Small intestine (tissue), 7 donors: ENCODE data around the gene DBF4B. TPM values are rescaled to one million over a fixed set of nuclear protein-coding genes. Genes with fewer than 3 reads are reported as not detected.
"Not testable (repeated sequence)": the region's sequence is repeated elsewhere in the genome, so short reads cannot be mapped to it uniquely, and the experiment has no call there.

ENCODE experiments used
- DNase-seq, 2 donors: peaks; one replicate each; pipeline versions ENCODE4 v3.0.0 to v3.0.0-alpha.2; 2013
- FAIRE-seq: peaks from 2 replicates; lab custom pipeline; 2012; peaks lifted over from hg19 to GRCh38; lab: Jason Lieb, UNC
- H3K27ac ChIP-seq, 3 donors: one replicate each; pipeline ENCODE4 v1.5.1; 2013; ENCODE audit warnings: low read length in 2 of 3, mild to moderate bottlenecking in 2 of 3, control low read depth in 1 of 3, inconsistent platforms in 1 of 3, low read depth in 1 of 3, moderate library complexity in 1 of 3
- H3K27me3 ChIP-seq, 3 donors: one replicate each; pipeline ENCODE4 v1.6.1; 2013; ENCODE audit warnings: low read length in 3 of 3, inconsistent platforms in 1 of 3; ENCODE audit not compliant: control insufficient read depth in 3 of 3, insufficient read depth in 3 of 3
- H3K36me3 ChIP-seq, 3 donors: one replicate each; pipeline ENCODE4 v1.6.1; 2013; ENCODE audit warnings: low read length in 3 of 3, inconsistent platforms in 1 of 3, low read depth in 1 of 3, mild to moderate bottlenecking in 1 of 3, moderate library complexity in 1 of 3; ENCODE audit not compliant: control insufficient read depth in 3 of 3, insufficient read depth in 2 of 3
- H3K4me1 ChIP-seq, 3 donors: one replicate each; pipeline ENCODE4 v1.6.1; 2013; ENCODE audit warnings: low read length in 2 of 3, inconsistent platforms in 1 of 3, low read depth in 1 of 3, mild to moderate bottlenecking in 1 of 3, moderate library complexity in 1 of 3; ENCODE audit not compliant: control insufficient read depth in 3 of 3, insufficient read depth in 2 of 3
- H3K4me3 ChIP-seq, 3 donors: one replicate each; pipeline ENCODE4 v1.5.1; 2013; ENCODE audit warnings: low read length in 3 of 3, control low read depth in 1 of 3, inconsistent platforms in 1 of 3, low read depth in 1 of 3, mild to moderate bottlenecking in 1 of 3, moderate library complexity in 1 of 3
- H3K9me3 ChIP-seq, 2 donors: one replicate each; pipeline ENCODE4 v1.6.1; 2013; ENCODE audit warnings: low read depth in 1 of 2, low read length in 1 of 2; ENCODE audit not compliant: control insufficient read depth in 2 of 2, insufficient read depth in 1 of 2
- WGBS, 3 donors: extraction: QIAGEN DNeasy Blood & Tissue Kit; methylation state at CpG; one replicate each; pipeline ENCODE4 v1.1.7; 2013; 5-methylcytosine and 5-hydroxymethylcytosine counted together
- polyA plus RNA-seq, 4 donors: library from polyadenylated mRNA; stranded (reverse) in 3 of 4; unstranded in 1 of 4; fragments of 200-250 nt in 3 of 4; fragments of 120-200 nt in 1 of 4; gene quantifications; one replicate each; pipeline versions ENCODE4 v1.2.1 to v1.2.3, GENCODE V29; 2013
- donor health status: healthy with polysubstance abuse.
- donor health status: control.
- donor health status: control.
- donor health status: Bipolar disorder and iron deficiency.
- donor health status: healthy.

Gene DBF4B
- polyA plus RNA-seq, 4 donors = 0.54 to 9.1 (median 3.1) TPM

DNA sequence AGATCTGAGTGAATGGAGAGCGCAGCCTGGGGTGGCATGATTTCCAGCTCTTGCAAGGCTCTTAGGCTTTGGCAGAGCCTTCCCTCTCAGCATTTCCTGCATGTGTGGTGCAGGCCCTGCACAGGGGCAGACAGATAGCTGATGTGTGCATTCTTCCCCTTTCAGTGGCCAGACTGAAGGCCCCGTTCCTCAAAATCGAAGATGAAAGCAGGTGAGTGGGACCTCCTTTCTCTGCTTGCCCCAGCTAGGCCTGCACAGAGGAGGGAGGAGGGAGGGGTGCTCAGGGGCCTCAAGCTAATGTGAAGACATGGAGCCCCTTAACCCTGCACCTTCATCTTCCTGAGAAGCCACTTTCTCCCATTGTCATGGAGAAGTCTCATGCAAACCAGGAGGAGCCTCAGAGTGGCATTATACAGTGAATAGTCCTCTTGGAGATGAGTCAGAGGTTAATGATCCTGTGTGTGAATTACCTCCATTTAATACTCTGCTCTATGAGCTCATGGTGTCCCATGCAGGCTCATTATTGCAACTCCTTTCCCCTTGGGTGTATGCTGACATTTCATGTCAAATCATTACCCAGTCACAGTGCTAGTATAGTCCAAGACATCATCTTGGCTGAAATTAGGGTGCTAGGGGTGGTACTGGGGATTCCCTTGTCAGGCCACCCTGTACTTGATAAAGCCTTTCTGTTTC is 29.9 kb downstream of the DBF4B start:
- no peak for FAIRE-seq
- peaks cover 0 to 25% (median 0%) of the 10 kb centered on the region in 3 donors for H3K36me3 ChIP-seq
- WGBS, 3 donors = 79 to 91% (median 81%) methylated on average over 3 of the region's 3 CpGs
- H3K27ac ChIP-seq = no peak overlapping the region
- H3K4me3 ChIP-seq = no peak overlapping the region
- H3K27me3 ChIP-seq = no peaks in the 10 kb centered on the region
- no peaks in the 10 kb centered on the region for H3K4me1 ChIP-seq
- H3K9me3 ChIP-seq = no peaks in the 10 kb centered on the region
- peak; percentile 50 to 51 for DNase-seq

DNA sequence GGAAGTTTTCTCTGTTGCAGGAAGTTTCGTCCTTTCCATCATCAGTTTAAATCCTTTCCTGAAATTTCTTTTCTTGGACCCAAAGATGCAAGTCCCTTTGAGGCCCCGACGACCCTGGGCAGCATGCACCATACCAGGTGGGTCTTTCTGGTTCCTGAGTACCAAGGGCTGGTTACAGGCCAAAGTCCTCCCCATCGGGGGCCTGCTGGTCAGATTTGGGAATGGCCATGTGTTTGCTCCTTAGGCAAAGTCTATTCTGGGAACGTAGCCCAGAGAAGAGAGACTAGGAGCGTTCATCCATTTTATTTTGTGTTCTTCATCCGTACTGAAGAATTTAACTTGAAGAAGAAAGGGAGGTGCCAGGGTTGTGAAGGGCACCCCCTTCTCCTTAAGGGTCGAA is 32.9 kb downstream of the DBF4B start:
- WGBS, 3 donors = 93 to 94% (median 93%) methylated on average over 8 of the region's 8 CpGs
- Histone ChIP-seq H3K4me1 (no peaks in the 10 kb centered on the region), H3K36me3 (peaks cover 0 to 21% (median 0%) of the 10 kb centered on the region in 3 donors), H3K27me3 (no peaks in the 10 kb centered on the region), H3K27ac (no peak overlapping the region), H3K9me3 (no peaks in the 10 kb centered on the region), H3K4me3 (no peak overlapping the region)
- FAIRE-seq (no peak), DNase-seq (no peak)

DNA sequence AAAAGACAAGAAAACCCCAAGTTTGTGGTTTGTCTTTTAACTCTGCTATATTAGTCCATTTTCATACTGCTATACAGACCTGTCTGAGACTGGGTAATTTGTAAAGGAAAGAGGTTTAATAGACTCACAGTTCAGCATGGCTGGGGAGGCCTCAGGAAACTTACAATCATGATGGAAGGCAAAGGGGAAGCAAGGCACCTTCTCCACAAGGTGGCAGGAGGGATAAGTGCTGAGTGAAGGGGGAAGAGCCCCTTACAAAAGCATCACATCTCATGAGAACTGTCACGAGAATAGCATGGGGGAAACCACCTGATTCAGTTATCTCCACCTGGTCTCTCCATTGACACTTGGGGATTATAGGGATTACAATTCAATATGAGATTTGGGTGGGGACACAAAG is 36.8 kb downstream of the DBF4B start:
- no peak for DNase-seq
- Histone ChIP-seq H3K9me3 (no peaks in the 10 kb centered on the region), H3K36me3 (peaks cover 0 to 36% (median 2%) of the 10 kb centered on the region in 3 donors), H3K27me3 (no peaks in the 10 kb centered on the region), H3K4me1 (no peaks in the 10 kb centered on the region), H3K27ac (no peak overlapping the region), H3K4me3 (no peak overlapping the region)
- WGBS, 3 donors = 82 to 88% (median 86%) methylated on average over 1 of the region's 1 CpG
- FAIRE-seq = no peak

DNA sequence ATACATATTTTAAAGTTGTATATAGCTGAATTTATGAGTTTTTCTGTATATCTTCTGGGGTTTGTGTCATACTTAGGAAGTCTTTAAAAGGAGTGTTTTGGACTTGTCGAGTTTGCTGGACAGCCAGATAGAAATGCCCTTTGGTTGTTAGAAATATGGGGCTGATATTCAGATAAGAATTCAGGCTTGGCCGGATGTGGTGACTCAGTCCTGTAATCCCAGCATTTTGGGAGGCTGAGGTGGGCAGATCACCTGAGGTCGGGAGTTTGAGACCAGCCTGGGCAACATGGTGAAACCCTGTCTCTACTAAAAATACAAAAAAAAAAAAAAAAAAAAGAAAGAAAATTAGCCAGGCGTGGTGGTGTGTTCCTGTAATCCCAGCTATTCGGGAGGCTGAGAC is 37.3 kb downstream of the DBF4B start:
- 86 to 93% (median 87%) methylated on average over 4 to 5 of the region's 5 CpGs for WGBS, 3 donors
- H3K4me3 ChIP-seq, FAIRE-seq, H3K4me1 ChIP-seq, H3K27ac ChIP-seq, DNase-seq, H3K9me3 ChIP-seq, H3K27me3 ChIP-seq: not testable (repeated sequence)
- H3K36me3 ChIP-seq = peaks cover 0 to 40% (median 2%) of the 10 kb centered on the region in 3 donors

DNA sequence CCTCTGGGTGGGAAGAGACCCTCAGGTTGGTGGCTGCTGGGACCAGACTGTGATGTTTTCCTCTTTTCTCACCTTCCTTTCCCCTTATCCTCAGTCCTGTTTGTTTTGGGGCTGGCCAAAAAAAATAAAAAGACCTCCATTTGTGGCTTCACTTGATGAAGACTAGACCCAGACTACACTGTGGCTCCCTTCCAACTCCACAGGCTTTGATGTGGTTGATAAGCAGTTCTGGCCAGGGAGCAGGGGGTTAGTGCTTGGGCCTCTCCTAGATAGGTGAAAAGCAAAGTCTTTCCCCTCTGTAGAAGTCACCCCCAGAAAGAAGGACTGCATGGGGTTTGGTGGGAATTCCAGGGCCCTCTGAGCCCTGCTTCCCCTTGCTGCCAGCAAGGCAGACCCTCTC is 39.1 kb downstream of the DBF4B start:
- no peaks in the 10 kb centered on the region for H3K27me3 ChIP-seq

DNA sequence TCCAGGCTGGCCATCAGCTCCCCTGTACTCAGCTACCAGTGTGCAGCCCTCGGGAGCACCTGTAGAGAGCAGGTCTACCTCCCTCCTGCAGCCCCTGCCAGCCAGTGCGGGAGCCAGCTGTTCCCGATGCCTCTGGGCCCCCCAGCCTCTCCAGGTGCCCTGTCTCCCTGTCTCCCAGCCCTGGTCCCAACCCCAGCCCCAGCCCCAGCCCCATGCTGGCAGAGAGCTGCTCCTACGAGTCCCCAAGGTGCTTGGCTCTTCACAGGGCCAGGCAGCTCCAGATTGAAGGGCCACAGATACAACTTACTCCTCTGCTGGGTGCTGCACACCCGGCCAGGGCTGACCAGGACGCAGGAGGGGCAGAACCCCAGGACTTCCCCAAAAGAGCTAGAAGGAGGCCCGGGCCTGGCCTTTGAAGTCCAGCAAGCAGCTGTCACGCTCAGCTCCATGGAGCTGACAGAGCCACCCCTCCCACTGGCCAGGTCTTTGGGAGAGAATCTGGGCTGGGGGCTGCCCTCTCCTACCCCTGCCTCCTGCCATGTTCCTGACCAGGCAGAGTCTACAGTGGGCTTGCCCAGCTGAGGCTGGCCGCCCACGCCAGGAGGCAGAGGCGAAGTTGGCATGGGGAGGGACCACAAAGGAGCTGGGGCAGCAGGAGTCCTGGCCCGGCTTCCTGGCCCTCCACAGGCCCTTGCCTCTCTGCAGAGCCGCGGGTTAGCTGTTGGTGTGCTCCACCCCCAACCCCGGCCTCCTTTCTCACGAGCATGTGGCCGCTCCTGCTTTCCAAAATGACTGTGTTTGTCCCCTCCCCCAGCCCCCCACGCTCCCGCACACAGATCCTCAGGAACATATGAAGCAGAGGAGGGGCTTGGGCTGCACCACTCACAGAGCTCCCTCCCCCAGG is 40.9 kb downstream of the DBF4B start:
- no peak for FAIRE-seq
- H3K36me3 ChIP-seq = peaks cover 0 to 41% (median 2%) of the 10 kb centered on the region in 3 donors

More for the DNA sequence above, 39.1 kb downstream of the DBF4B start:
- H3K27ac ChIP-seq = no peak overlapping the region
- H3K9me3 ChIP-seq = no peaks in the 10 kb centered on the region
- no peaks in the 10 kb centered on the region for H3K4me1 ChIP-seq
- peaks cover 0 to 41% (median 2%) of the 10 kb centered on the region in 3 donors for H3K36me3 ChIP-seq
- no peak overlapping the region for H3K4me3 ChIP-seq
- no peak for DNase-seq
- FAIRE-seq = no peak

DNA sequence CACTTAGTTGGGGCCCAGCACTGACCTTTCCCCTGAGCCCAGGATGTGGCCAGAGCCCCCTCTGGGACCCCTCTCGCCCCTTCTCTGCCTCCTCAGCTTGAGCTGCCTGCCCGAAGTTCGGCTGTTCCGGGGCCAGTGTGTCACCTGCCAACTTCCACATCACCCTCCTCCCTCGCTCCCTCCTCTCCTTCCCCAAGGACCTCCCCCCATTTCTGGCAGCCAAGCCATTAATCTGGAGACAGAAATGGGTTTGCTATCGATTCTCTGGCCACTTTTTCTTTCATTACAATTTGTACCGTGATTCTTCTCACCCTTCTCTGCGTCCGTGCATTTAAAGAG is 41.5 kb downstream of the DBF4B start:
- H3K27ac ChIP-seq = no peak overlapping the region
- peaks cover 0 to 41% (median 2%) of the 10 kb centered on the region in 3 donors for H3K36me3 ChIP-seq
- FAIRE-seq (no peak), DNase-seq (no peak)
- H3K27me3 ChIP-seq = no peaks in the 10 kb centered on the region
- no peaks in the 10 kb centered on the region for H3K9me3 ChIP-seq
- 68 to 81% (median 76%) methylated on average over 9 of the region's 9 CpGs for whole genome bisulfite sequencing, 3 donors
- no peak overlapping the region for H3K4me3 ChIP-seq
- no peaks in the 10 kb centered on the region for H3K4me1 ChIP-seq

More for the DNA sequence above, 40.9 kb downstream of the DBF4B start:
- no peak for DNase-seq
- Histone ChIP-seq H3K27ac (no peak overlapping the region), H3K27me3 (no peaks in the 10 kb centered on the region), H3K9me3 (no peaks in the 10 kb centered on the region), H3K4me3 (no peak overlapping the region), H3K4me1 (no peaks in the 10 kb centered on the region)
- 77 to 89% (median 87%) methylated on average over 17 to 19 of the region's 19 CpGs for WGBS, 3 donors

DNA sequence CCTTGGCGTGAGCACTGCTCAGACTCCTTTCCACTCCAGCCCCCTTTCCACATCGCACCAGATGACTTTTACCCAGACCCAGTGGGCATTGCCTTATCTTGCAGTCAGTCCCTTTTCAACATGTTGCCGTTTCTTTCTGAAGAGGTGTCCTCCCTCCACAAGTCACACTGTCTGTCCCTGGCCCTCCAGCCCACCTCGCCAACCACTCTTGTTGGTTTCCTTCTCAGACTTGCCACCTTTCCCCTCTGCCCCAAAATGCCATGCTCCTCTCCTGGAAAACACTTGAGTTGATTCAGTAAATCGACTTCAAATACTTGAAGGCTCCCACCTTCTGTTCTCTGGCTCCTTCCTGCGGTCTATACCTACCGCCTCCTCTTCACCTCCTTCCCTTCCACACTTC is 42.9 kb downstream of the DBF4B start:
- no peak for FAIRE-seq
- Histone ChIP-seq H3K36me3 (peaks cover 0 to 41% (median 2%) of the 10 kb centered on the region in 3 donors), H3K4me3 (no peak overlapping the region), H3K27me3 (peaks cover 0 to 2% (median 0%) of the 10 kb centered on the region in 3 donors), H3K9me3 (no peaks in the 10 kb centered on the region), H3K4me1 (no peaks in the 10 kb centered on the region), H3K27ac (no peak overlapping the region)
- WGBS, 3 donors = 91 to 93% (median 93%) methylated on average over 7 of the region's 7 CpGs
- no peak for DNase-seq
